ENCODE data around the gene LNX1.

DNA sequence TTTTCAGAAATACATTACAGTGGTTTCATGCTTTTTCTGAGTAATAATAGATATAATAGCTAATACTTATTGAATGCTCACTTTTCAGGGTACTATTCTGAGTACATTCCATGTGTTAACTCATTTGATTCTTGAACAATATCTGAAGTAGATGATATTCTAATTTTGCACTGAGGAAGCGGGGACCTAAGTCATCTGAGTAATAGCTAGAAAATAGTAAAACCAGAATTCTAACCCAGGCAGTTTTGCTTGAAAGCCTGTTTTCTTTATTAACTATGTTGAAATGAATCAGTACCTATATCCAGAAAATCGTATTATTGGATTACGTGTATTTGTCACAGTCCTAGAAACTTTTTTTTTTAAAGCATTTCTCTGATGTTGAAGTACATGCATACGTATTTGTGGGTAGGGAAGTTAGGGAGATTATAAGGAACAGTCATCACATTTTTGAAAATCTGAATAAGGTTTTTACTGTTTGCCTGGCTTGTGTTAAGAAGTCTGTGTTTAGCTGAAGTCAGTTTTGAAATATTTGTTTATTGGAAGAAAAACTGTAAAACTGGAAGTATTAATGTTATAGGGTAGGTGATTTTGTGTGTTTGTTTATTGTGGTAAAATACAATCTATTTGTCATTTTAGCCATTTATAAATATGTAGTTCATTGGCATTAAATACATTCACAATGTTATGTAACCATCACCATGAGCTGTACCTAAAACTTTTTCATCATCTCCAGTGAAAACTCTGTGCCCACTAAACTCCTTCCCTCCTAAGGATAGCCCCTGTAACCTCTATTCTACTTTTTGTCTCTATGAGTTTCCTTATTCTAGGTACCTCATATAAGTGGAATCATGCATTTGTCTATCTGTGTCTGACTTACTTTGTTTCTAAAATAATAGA lies 158.5 kb downstream of the LNX1 start:
- no peak for TF ChIP-seq EZH2 (IDR thresholded peaks at IDR 0.05; ENCODE audit: low read length)
- TF ChIP-seq, protein P1, sequence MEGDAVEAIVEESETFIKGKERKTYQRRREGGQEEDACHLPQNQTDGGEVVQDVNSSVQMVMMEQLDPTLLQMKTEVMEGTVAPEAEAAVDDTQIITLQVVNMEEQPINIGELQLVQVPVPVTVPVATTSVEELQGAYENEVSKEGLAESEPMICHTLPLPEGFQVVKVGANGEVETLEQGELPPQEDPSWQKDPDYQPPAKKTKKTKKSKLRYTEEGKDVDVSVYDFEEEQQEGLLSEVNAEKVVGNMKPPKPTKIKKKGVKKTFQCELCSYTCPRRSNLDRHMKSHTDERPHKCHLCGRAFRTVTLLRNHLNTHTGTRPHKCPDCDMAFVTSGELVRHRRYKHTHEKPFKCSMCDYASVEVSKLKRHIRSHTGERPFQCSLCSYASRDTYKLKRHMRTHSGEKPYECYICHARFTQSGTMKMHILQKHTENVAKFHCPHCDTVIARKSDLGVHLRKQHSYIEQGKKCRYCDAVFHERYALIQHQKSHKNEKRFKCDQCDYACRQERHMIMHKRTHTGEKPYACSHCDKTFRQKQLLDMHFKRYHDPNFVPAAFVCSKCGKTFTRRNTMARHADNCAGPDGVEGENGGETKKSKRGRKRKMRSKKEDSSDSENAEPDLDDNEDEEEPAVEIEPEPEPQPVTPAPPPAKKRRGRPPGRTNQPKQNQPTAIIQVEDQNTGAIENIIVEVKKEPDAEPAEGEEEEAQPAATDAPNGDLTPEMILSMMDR (optimal IDR thresholded peaks at IDR 0.05 in 1 of 3, IDR thresholded peaks at IDR 0.05 in 1 of 3, conservative IDR thresholded peaks at IDR 0.05 in 1 of 3; ENCODE audit: extremely low read depth in 1 of 3, insufficient read depth in 2 of 3, low read length in 3 of 3): no peak
